Stimulated activated CD4-positive, alpha-beta T cell treated with anti-CD3 and anti-CD28 coated beads, TNF-alpha, amount 100 ng/mL, for 1 hour (primary cell): Measurements from ENCODE around the gene CPVL.
"Not testable (repeated sequence)": the region's sequence is repeated elsewhere in the genome, so short reads cannot be mapped to it uniquely, and the experiment has no call there.

Experiments used
- DNase-seq, 3 donors: peaks; one replicate each; pipeline ENCODE4 v3.0.0-alpha.2; 2020; ENCODE audit warnings: low read depth in 3 of 3, low spot score in 1 of 3

Gene CPVL

GRCh38 chr7:29093091-29093490, 53.2 kb downstream of the CPVL start:
- not testable (repeated sequence) for DNase-seq

GRCh38 chr7:29091715-29092114, 54.6 kb downstream of the CPVL start:
- no peak for DNase-seq

GRCh38 chr7:29090836-29091601, 55.3 kb downstream of the CPVL start:
- no peak for DNase-seq

- no peak for DNase-seq
These were observed 56.1 kb downstream of the CPVL start for GRCh38 chr7:29090151-29090805.

- no peak for DNase-seq
These were observed 58.5 kb downstream of the CPVL start for GRCh38 chr7:29087840-29088170.

GRCh38 chr7:29086545-29086944, 59.8 kb downstream of the CPVL start:
- no peak for DNase-seq

- DNase-seq = no peak
These were observed 61.5 kb downstream of the CPVL start for GRCh38 chr7:29084832-29085231.

GRCh38 chr7:29080803-29081202, 65.5 kb downstream of the CPVL start:
- DNase-seq = no peak

GRCh38 chr7:29078311-29079260, 67.8 kb downstream of the CPVL start:
- DNase-seq = no peak

- no peak for DNase-seq
These were observed 68.5 kb downstream of the CPVL start for GRCh38 chr7:29077854-29078253.

GRCh38 chr7:29077176-29077575, 69.2 kb downstream of the CPVL start:
- DNase-seq = no peak

GRCh38 chr7:29076631-29077030, 69.7 kb downstream of the CPVL start:
- DNase-seq = no peak

GRCh38 chr7:29075606-29076005, 70.7 kb downstream of the CPVL start:
- DNase-seq = no peak

GRCh38 chr7:29071203-29071874, 75.0 kb downstream of the CPVL start:
- no peak for DNase-seq

- DNase-seq = no peak
These were observed 79.7 kb downstream of the CPVL start for GRCh38 chr7:29066641-29067040.

GRCh38 chr7:29065181-29065857, 81.0 kb downstream of the CPVL start:
- no peak for DNase-seq

- DNase-seq = no peak
These were observed 82.5 kb downstream of the CPVL start for GRCh38 chr7:29063872-29064271.

GRCh38 chr7:29063236-29063635, 83.1 kb downstream of the CPVL start:
- DNase-seq = no peak

- no peak for DNase-seq
These were observed 93.0 kb downstream of the CPVL start for GRCh38 chr7:29053105-29053872.

- no peak for DNase-seq
These were observed 99.4 kb downstream of the CPVL start for GRCh38 chr7:29046978-29047377.
